Activated T-helper 1 cell treated with anti-CD3 and anti-CD28 coated beads, Interleukin-2, amount 50 U/mL, for 16 hours (primary cell): ENCODE results near the gene OR9Q2.
"Not testable (repeated sequence)": the region's sequence is repeated elsewhere in the genome, so short reads cannot be mapped to it uniquely, and the experiment has no call there.

Experiments
- DNase-seq, 2 donors: peaks; one replicate each; pipeline ENCODE4 v3.0.0-alpha.2; 2020; ENCODE audit warnings: low read depth in 1 of 2, low spot score in 1 of 2

OR9Q2 gene, protein sequence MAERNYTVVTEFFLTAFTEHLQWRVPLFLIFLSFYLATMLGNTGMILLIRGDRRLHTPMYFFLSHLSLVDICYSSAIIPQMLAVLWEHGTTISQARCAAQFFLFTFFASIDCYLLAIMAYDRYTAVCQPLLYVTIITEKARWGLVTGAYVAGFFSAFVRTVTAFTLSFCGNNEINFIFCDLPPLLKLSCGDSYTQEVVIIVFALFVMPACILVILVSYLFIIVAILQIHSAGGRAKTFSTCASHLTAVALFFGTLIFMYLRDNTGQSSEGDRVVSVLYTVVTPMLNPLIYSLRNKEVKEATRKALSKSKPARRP

DNA sequence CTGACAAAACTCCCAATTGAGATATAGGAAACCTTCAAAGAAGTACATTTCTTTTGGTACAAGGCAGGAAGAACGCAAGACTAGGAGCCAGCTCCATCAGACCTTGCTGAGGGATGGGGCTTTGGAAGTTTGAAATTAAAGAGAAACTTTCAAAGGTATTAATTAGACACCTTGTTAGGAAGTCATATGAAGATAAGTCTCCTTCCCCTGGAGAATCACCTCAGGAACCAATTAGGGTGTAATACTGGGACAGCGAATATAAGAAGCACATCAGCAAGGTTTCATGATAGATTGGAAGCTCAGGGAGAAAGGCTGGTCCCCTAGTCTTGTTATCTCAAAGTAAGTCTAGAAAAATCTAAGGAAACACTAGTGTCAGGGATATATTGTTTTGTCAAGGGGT lies at the start of gene OR9Q2:
OR9Q2 (plus strand) TSS at position 301 of the 400 bp plus-strand sequence. CDS start 1,421 bp downstream, outside the sequence.
- DNase-seq: no peak

DNA sequence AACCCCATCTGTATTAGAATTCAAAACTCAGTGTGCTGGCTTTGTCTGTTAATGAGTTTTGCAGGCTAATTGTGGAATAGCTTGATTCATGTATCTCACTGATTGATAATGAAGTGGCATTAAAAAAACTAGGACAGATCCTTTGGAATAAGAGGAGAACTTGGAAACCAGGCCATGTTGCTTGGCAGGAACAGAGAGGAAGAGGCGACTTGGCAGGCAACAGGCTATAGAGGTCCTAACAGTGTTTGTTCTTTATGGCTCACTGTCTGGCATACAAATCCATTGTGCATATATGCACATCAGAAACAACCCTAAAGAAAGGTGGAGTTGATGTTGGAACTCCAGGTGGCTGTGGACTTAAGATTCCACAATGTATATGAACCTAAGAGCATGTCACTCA lies 46.1 kb upstream of the OR9Q2 start:
- no peak for DNase-seq

DNA sequence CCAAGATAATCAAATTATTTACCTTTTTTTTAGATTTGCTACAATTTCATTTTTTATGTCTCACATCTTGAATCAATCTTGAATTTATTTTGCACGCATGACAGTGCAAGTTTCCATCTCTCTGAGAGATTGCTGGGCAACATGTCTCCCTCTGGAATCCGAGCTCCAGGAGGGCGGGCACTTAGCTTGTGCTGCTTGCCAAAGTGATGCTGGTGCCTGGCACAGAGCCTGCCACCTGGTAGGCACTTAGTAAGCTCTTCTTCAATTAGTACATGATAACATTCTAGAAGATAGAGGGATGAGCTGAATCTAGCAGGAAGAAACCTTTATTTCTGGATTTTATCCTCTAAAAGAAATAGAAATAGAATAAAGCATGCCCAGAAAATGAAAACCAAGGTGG lies 36.1 kb upstream of the OR9Q2 start:
- DNase-seq: no peak

DNA sequence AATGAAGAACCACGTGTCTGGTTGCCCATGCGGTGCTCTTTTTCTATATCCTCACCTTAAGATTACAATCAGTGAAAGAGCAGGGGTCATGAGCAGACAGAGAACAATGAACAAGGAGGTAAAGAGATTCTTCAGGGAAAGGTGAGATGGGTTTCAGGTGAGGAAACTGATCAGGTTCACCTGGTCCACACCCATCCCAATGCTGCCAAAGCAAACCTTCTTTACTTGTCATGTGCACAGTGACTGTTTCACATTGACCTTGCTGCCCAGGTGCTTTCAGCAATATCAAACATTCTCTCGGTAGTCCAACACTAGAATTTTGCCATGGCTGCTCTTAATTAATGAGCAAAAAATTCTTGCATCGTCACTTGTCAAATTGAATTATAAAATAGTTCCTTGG lies 24.5 kb upstream of the OR9Q2 start:
- DNase-seq: no peak

DNA sequence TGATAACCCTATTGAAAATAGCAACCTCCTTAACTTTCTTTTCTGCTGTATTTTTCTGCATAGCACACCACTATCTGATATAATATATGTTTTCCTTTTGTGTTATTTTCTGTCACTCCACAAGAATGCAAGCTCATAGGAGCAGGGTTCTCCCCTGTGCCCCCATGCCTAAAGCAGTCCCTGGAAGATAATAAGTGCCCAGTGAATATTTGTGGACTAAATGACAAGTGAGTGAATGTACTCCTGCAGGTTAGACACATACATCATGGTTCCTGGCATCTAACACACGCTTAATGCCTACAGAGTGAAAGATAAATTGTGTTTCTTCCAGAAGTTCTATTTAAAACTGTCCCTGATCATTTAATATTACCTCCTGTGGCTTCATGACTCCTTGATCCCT lies 23.9 kb upstream of the OR9Q2 start:
- DNase-seq: no peak

DNA sequence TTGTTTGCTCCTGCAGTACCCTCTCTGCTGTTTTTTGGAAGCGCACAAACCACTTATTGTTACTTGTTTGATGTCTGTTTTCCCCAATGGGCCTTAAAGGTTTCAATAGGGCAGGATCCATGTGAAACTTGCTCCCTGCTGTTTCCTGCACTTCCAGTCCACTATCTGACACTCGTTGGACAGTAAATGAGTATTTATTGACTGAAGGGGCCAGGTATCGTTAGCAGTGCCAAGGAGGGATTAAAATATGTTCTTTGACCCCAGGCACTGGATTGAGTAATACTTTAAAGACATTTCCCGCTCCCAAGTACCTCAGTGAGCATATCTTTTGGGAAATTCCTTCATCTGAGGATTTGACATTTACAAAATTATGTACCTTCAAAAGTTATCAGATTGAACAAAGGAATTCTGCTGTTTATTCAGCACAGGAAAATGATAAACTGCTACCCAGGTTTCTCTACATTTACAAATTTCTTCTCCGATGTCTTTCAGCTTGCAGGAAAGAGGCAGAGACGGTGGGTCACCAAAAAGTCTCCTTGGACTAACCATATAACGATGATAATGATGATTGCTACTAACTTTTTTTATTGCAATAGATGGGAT lies 23.3 kb upstream of the OR9Q2 start:
- DNase-seq: no peak

DNA sequence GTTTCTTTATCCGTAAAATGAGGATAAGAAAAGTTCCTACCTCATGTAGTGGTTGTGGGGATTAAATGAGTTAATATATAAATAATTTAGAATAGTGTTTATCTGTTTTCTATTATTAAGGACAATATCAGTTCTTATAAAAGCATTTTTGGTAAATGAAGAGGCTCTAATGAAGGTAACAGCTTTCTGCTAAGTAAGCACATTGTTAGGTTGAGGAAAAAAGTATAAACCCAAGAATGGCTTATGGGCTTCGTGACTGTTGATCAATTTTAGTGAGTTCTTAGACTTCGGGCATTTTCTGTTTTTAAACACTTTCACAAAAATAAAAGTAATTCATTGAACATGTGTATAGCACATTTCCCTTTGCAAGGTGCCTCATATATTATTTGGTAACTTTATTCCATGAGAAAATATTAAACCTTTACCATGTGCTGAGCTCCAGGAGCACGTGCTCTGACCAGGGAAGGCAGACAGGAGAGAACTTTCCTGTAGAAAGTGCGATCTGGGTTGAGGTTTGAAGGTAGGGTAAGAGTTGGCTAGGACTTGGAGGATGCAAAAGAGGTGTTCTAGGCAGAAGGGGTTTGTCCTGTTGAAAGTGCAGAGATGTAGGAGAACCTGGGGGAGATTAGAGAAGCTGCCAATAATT lies 11.3 kb upstream of the OR9Q2 start:
- DNase-seq: no peak

DNA sequence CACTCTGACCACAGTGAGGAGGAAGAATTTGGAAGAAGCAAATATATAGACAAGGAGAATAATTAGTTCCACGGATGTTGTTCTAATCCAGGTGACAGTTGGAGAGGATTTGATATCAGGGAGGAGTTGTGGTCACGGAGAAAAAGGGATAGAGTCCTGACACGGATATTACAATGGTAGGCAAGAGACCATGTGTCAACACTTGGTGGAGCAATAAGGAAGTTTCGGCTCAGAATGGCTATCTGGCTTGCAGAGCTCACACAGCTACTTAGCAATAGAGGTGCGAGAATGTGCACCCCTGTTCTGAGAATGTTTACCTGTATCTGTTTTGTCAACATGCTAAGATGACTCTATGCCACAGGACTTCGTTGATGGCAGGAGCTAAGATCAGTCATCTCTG lies 10.4 kb upstream of the OR9Q2 start:
- no peak for DNase-seq

DNA sequence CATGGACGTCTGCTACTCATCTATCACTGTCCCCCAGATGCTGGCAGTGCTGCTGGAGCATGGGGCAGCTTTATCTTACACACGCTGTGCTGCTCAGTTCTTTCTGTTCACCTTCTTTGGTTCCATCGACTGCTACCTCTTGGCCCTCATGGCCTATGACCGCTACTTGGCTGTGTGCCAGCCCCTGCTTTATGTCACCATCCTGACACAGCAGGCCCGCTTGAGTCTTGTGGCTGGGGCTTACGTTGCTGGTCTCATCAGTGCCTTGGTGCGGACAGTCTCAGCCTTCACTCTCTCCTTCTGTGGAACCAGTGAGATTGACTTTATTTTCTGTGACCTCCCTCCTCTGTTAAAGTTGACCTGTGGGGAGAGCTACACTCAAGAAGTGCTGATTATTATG lies 9.2 kb upstream of the OR9Q2 start:
- DNase-seq: no peak

DNA sequence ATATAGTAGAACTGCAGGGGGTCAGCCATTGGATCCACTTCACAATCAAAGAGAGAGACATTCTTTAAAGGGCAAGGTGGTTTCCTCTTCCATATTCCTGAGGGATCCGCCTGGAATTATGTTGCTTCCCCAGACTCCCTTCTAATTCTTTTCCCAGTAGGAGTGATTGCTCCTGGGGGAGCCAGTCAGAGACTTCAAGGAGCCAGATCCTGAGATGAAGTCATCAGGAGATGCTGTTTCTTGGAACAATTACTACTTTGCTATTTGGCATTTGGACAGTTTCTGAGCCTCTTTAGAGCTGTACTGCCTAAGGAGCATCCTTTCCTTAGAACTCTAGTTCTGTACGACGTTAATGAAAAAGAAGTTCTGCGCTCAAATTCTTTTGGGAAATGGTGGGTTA lies 1.9 kb upstream of the OR9Q2 start:
- DNase-seq: no peak

DNA sequence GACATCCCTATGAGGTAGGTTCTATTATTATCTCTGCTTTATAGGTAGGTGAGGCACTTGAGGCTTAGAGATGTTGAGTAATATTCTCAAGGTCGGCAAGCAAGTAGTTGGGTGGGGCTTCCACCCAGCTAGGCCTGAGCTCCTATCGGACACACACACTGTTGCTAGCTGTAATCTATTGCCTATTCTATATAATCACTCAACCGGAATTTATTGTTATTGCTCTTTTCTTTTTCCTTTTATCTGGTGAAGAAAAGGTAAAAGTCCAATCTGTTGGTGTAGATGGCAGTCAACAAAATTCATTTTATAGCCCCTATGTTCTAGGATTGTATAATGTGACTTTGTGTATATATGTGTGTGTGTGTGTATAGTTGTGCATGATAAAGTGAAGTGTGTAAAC lies 3.4 kb downstream of the OR9Q2 start:
- DNase-seq: no peak

DNA sequence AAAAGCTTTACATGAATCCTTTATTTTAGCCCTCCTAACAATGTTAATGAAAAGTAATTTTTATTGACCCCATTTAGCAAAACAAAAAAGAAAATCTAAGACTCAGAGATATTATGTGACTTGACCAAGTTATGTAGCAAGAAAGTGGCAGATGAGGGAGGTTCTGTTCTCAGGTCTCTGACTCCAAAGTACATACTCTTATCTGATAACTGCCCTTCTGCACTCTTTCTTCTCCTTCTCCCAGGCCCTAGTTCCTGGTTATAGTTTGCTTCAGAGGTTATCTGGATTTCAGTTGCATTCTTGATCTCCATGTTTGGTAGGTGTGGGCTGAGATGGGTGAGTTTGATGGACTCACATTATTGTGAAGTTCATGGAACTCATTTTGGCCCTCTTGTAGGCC lies 4.5 kb downstream of the OR9Q2 start:
- no peak for DNase-seq

DNA sequence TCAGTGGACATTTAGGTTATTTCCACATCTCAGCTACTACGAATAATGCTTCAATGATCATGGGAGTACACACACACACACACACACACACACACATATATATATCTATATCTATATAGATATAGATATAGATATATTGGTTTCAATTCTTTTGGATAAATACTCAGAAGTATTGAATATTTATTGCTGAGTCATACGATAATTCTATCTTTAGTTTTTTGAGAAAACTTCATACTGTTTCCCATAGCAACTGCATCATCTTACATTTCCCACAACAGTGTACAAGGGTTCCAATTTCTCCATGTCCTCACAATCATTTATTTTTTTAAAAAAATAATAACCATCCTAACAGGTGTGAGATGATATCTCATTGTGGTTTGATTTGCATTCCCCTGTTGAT lies 7.1 kb downstream of the OR9Q2 start:
- no peak for DNase-seq

DNA sequence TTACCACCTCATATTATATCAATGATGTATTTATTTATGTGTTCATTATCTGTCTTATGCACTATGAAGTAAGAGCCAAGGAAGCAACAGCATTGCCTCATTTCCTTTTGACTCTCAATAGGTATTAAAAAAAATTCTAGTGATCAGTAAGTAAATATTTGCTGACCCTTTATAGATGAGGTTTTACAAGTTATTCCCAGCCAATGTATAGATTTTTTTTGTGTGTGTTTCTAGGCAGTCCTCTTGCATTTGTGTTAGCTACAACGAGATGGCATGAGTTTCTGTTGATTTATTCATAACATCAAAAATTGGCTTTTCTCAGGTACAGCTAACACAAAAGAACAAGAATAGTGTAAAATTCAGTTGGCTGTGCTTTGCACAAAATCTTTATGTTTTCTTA lies 10.4 kb downstream of the OR9Q2 start:
- DNase-seq: no peak

DNA sequence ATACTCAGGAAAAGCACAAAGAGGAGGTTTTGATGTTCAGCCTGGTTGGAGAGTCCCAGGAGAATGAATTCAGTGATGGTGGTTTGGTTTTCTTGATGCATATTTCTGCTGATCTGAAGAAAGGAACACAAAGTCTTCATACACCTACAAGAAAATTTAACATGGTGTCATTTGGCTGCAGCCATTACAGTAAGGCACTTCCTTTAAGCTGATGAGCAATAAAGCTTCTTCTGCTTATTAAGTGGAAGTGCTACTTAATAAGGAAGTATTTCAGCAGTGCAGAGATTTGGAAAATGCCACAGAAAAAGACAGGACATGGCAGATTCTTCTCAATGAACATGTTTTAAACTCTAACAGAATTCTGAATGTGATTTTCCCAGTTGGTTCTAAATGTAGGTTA lies 15.2 kb downstream of the OR9Q2 start, which contains the start of gene OR1S2:
OR1S2 (minus strand) TSS at position 101 of the 400 bp plus-strand sequence; CDS start at position 101, 0 bp downstream.
- no peak for DNase-seq

DNA sequence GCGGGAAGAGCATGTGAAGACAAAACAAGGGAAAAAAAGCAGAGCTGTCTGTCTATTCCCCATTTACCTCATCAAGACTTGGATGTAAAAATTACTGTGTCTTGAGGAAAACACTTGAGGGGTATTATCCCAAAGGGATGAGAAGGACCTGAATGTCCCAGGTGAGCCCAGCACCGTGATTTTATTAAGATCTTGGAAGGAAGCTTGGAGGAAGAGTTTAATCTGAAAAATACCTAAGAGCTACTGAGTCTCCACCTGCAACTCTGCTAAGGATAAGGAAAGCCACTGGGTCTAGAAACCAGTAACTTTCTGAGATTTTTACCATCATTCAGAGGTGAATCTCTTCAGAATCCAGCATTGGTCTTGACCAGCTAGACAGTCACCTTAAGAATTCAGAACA lies 23.6 kb downstream of the OR9Q2 start, which contains the start of gene OR1S1:
OR1S1 (plus strand) TSS at position 301 of the 400 bp plus-strand sequence.
- DNase-seq: not testable (repeated sequence)

DNA sequence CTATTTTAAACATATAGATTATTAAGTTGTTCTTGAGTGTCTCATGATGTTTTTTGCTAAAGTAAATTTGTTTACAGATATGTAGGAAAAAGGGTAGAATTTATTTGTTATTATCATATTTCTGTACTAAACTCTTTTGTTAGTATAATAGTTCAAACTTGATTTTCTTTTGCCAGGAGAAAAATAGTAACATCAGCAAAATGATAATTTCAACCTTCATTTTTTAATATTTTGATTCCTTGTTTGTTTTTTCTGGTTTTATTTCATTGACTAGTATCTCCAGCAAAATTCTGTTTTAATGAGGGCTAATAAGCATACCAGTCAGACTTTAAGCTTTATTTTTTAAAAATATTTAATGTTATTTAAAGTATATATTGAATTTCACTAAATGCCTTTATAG lies 27.6 kb downstream of the OR9Q2 start:
- DNase-seq: no peak

DNA sequence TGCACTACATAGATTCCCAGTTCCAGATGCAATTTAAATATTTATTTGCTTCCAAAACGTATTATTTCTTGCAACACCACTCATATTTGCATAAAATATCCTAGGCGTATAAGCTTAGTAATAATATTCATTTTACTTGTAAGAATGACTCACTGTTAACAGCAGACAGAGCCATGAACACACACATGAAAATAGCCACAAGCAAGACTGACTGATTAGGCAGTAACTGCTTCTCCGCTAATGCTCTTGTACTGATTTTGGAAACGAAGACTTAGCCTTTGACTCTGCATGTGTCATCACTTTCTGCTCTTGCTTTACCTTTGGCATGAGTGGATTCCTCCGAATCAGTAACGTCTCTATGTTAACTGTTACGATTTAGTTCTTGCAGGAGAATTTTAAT lies 33.9 kb downstream of the OR9Q2 start:
- no peak for DNase-seq

DNA sequence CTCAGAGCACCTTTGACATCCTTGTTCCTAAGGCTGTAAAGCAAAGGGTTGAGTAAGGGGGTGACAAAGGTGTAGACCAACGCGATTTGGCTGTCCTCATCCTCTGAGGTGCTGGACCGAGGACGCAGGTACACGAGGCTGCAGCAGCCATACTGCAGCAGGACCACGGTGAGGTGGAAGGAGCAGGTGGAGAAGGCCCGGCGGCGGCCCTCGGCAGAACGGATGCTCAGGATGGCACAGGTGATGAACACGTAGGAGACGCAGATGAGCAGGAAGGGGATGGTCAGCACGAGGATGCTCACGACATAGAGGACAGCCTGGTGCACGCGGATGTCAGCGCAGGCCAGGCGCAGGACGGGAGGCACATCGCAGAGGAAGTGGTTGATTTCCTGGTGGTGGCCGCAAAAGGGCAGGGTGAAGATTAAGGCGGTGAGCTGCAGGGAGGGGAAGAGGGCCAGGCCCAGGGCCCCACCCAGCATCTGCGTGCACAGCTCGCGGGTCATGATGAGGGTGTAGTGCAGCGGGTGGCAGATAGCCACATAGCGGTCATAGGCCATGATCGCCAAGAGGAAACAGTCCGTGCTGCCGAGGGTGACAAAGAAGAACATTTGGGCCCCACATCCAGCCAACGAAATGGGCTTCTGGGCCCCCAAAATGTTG lies 39.2 kb downstream of the OR9Q2 start:
- no peak for DNase-seq
